B cell (primary cell): ENCODE results near the gene C9orf72. TPM values are rescaled to one million over a fixed set of nuclear protein-coding genes. Genes with fewer than 3 reads are reported as not detected.

ENCODE experiments used
- ATAC-seq: fragments of 200-7000 bp; cut with Tn5 transposase; one replicate; pipeline ENCODE4 v1.10.0; 2021; ENCODE audit warnings: low read depth, mild to moderate bottlenecking, moderate number of reproducible peaks, moderate library complexity
- CTCF ChIA-PET: fragments of 350-600 bp; sonication (Branson Sonifier 250); formaldehyde crosslinking; loops from one replicate; lab custom pipeline; 2021; ENCODE audit warnings: antibody characterized with exemption, inconsistent platforms; lab: Charles Lee
- POLR2A ChIA-PET: fragments of 350-600 bp; sonication (Branson Sonifier 250); formaldehyde crosslinking; loops from one replicate; lab custom pipeline; 2021; ENCODE audit warnings: antibody characterized with exemption; lab: Charles Lee
- DNase-seq: peaks from one replicate; pipeline ENCODE4 v3.0.0; 2013
- H2AFZ ChIP-seq: 2 replicates; pipeline ENCODE4 v1.6.1; 2012; ENCODE audit warnings: mild to moderate bottlenecking, low read depth, low read length; ENCODE audit not compliant: insufficient read depth, poor library complexity, severe bottlenecking
- H3K27ac ChIP-seq, 2 donors: 1 replicate in 1 of 2; 2 replicates in 1 of 2; pipeline ENCODE4 v1.5.1; 2012 to 2013; ENCODE audit warnings: low read length in 2 of 2, mild to moderate bottlenecking in 2 of 2, moderate library complexity in 1 of 2
- H3K27me3 ChIP-seq, 4 experiments: fragments of 200-600 bp in 1 of 4; sonication (generic) in 1 of 4; replicated peaks in 1 of 4; 1 replicate in 2 of 4; 2 replicates in 2 of 4; pipeline versions ENCODE4 v1.6.1 to v1.7.0; 2013 to 2016; ENCODE audit warnings: low read length in 3 of 4, mild to moderate bottlenecking in 2 of 4, mixed read lengths in 1 of 4, moderate library complexity in 1 of 4; ENCODE audit not compliant: insufficient read depth in 4 of 4, control insufficient read depth in 3 of 4; ENCODE audit errors: control extremely low read depth in 1 of 4
- H3K36me3 ChIP-seq, 2 experiments: replicated peaks in 1 of 2; 1 replicate in 1 of 2; 2 replicates in 1 of 2; pipeline versions ENCODE4 v1.6.1 to v1.7.1; 2013; ENCODE audit warnings: low read length in 1 of 2; ENCODE audit not compliant: insufficient read depth in 2 of 2, control insufficient read depth in 1 of 2; ENCODE audit errors: control extremely low read depth in 1 of 2, extremely low read depth in 1 of 2
- H3K4me1 ChIP-seq, 2 donors: fragments of 200-600 bp in 1 of 2; sonication (generic) in 1 of 2; 1 replicate in 1 of 2; 2 replicates in 1 of 2; pipeline versions ENCODE4 v1.5.1 to v1.6.1; 2013 to 2017; ENCODE audit warnings: low read length in 2 of 2; ENCODE audit not compliant: control insufficient read depth in 2 of 2, insufficient read depth in 2 of 2
- H3K4me2 ChIP-seq: replicated peaks from 2 replicates; pipeline ENCODE3; 2012; ENCODE audit warnings: mild to moderate bottlenecking, low read depth, low read length; ENCODE audit not compliant: poor library complexity, severe bottlenecking
- H3K4me3 ChIP-seq, 5 experiments: fragments of 200-600 bp in 1 of 5; sonication (generic) in 1 of 5; 1 replicate in 3 of 5; 2 replicates in 2 of 5; pipeline versions ENCODE4 v1.5.1 to v1.7.0; 2011 to 2016; ENCODE audit warnings: low read length in 4 of 5, mild to moderate bottlenecking in 4 of 5, low read depth in 2 of 5, control low read depth in 1 of 5, moderate library complexity in 1 of 5; ENCODE audit not compliant: insufficient read depth in 1 of 5; ENCODE audit errors: control extremely low read depth in 1 of 5, extremely low read depth in 1 of 5
- H3K79me2 ChIP-seq: fragments of 200-600 bp; sonication (generic); one replicate; pipeline ENCODE4 v1.6.0; 2016; ENCODE audit warnings: low read length; ENCODE audit not compliant: control insufficient read depth, insufficient read depth
- H3K9ac ChIP-seq: fragments of 200-600 bp; sonication (generic); 2 replicates; pipeline ENCODE4 v1.6.1; 2017; ENCODE audit warnings: mild to moderate bottlenecking, low read length, moderate library complexity
- H3K9me3 ChIP-seq, 3 donors: one replicate each; pipeline versions ENCODE4 v1.6.1 to v1.7.1; 2013; ENCODE audit warnings: low read length in 2 of 3; ENCODE audit not compliant: control insufficient read depth in 2 of 3, insufficient read depth in 1 of 3; ENCODE audit errors: control extremely low read depth in 1 of 3
- H4K20me1 ChIP-seq: 2 replicates; pipeline ENCODE4 v1.6.0; 2012; ENCODE audit warnings: mild to moderate bottlenecking, low read length; ENCODE audit not compliant: insufficient read depth, control insufficient read depth, poor library complexity, severe bottlenecking
- H3K27ac Mint-ChIP-seq: one replicate; pipeline ENCODE4 v1.8.0; 2021; ENCODE audit warnings: mixed read lengths
- H3K27me3 Mint-ChIP-seq: one replicate; pipeline ENCODE4 v1.8.0; 2021; ENCODE audit warnings: mixed read lengths
- H3K4me1 Mint-ChIP-seq: one replicate; pipeline ENCODE4 v1.8.0; 2021; ENCODE audit warnings: mixed read lengths
- H3K4me3 Mint-ChIP-seq: one replicate; pipeline ENCODE4 v1.8.0; 2021; ENCODE audit warnings: mixed read lengths
- H3K9me3 Mint-ChIP-seq: one replicate; pipeline ENCODE4 v1.8.0; 2022; ENCODE audit warnings: mixed read lengths; ENCODE audit not compliant: insufficient read depth
- EZH2 ChIP-seq: IDR thresholded peaks from 2 replicates; pipeline ENCODE4 v1.6.1; 2012; ENCODE audit warnings: borderline replicate concordance, low read depth, mild to moderate bottlenecking, moderate library complexity, low read length; ENCODE audit not compliant: insufficient read depth, poor library complexity, severe bottlenecking
- WGBS: methylation state at CpG from one replicate; pipeline ENCODE4 v1.1.5; 2013; ENCODE audit warnings: missing lambda C conversion rate; ENCODE audit not compliant: insufficient coverage; 5-methylcytosine and 5-hydroxymethylcytosine counted together
- intact Hi-C: fragments of 100-400 bp; cut with micrococcal nuclease; formaldehyde crosslinking; loops from one replicate; pipeline ENCODE4 v1.10.0; 2022
- polyA plus RNA-seq: library from polyadenylated mRNA; depleted of rRNA; stranded (reverse); fragments of >200 nt; gene quantifications from 2 replicates; pipeline ENCODE4 v1.2.3, GENCODE V29; 2012
- total RNA-seq, 2 donors: library from RNA; stranded (reverse); fragments of 120-200 nt in 1 of 2; gene quantifications; 1 replicate in 1 of 2; 2 replicates in 1 of 2; pipeline versions ENCODE4 v1.2.3 to v1.2.4, GENCODE V29; 2013 to 2022
- TF ChIP-seq, protein P1 (sequence below): fragments of 200-600 bp; IDR thresholded peaks from one replicate; pipeline ENCODE4 v1.8.0; 2022; ENCODE audit warnings: antibody characterized with exemption, mild to moderate bottlenecking

The C9orf72 gene
- total and polyA plus RNA-seq, 2 donors (not counting 1 experiment from before 2014, with no cell fraction given) = 18.3 to 27.6 TPM

DNA sequence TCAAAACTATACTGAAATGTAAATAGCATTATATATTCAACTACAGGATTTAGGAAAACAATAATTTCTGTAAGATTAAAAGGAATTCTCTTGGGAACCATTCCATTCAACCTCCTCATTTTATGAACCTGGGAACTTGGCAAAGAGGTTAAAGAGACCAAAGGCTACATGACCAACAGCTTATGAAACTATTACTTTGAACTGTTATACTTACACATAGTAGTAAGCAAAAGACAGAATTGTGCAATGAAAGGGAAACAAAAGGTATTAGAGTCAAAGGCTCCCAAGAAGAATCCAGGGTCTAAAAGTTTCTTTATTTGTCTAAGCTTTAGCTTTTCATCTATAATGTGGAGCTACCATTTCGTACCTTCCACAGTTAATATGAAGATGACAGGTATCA is 7.2 kb downstream of the C9orf72 start:
- no peak overlapping the region for H3K4me3 Mint-ChIP-seq
- Histone ChIP-seq H3K4me1 (peaks cover 20 to 24% of the 10 kb centered on the region in 2 donors), H4K20me1 (no peaks in the 10 kb centered on the region), H2AFZ (no peak overlapping the region), H3K9me3 (no peaks in the 10 kb centered on the region), H3K4me2 (no peak overlapping the region), H3K79me2 (peaks cover 43% of the 10 kb centered on the region), H3K36me3 (peaks cover 0 to 5% of the 10 kb centered on the region in 2 experiments), H3K27me3 (no peaks in the 10 kb centered on the region), H3K27ac (no peak overlapping the region), H3K9ac (no peak overlapping the region), H3K4me3 (no peak overlapping the region)
- TF ChIP-seq, protein P1, sequence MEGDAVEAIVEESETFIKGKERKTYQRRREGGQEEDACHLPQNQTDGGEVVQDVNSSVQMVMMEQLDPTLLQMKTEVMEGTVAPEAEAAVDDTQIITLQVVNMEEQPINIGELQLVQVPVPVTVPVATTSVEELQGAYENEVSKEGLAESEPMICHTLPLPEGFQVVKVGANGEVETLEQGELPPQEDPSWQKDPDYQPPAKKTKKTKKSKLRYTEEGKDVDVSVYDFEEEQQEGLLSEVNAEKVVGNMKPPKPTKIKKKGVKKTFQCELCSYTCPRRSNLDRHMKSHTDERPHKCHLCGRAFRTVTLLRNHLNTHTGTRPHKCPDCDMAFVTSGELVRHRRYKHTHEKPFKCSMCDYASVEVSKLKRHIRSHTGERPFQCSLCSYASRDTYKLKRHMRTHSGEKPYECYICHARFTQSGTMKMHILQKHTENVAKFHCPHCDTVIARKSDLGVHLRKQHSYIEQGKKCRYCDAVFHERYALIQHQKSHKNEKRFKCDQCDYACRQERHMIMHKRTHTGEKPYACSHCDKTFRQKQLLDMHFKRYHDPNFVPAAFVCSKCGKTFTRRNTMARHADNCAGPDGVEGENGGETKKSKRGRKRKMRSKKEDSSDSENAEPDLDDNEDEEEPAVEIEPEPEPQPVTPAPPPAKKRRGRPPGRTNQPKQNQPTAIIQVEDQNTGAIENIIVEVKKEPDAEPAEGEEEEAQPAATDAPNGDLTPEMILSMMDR = no peak
- no peak for TF ChIP-seq EZH2
- no peaks in the 10 kb centered on the region for H3K9me3 Mint-ChIP-seq
- intact Hi-C loops = no loop called here
- DNase-seq (no peak), ATAC-seq (no peak)
- ChIA-PET POLR2A (no interaction called here), CTCF (no interaction called here)
- H3K27me3 Mint-ChIP-seq = no peaks in the 10 kb centered on the region
- peaks cover 26% of the 10 kb centered on the region for H3K4me1 Mint-ChIP-seq
- no CpG with 5 or more reads among the region's 1 CpG for WGBS
- no peak overlapping the region for H3K27ac Mint-ChIP-seq

DNA sequence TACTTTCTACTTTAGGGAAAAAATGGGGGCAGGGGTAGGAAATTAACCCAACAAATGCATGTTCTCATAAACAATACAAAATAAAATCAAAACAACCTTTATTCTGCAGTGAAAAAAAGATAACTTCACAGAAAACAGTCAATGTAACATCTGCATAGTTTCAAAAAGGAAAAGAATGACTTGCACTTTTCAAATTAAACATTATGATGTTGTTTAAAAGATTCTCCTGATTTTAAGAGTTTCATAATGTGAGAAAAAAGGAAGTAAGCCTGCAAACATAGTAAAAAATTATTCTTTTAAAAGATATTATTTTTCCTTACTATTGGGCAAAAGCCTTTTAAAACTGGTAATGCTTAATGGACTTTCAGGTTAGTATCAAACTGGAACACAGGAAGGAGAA is 7.6 kb downstream of the C9orf72 start:
- CTCF ChIA-PET = interaction anchor here (2.6 kb wide), 1 partner anchor 233 kb away, joined by 9 read pairs; no protein-coding TSS in a partner anchor
- Mint-ChIP-seq H3K4me3 (no peak overlapping the region), H3K27me3 (no peaks in the 10 kb centered on the region), H3K4me1 (peaks cover 22% of the 10 kb centered on the region), H3K9me3 (no peaks in the 10 kb centered on the region), H3K27ac (no peak overlapping the region)
- DNase-seq (no peak), ATAC-seq (no peak)
- Histone ChIP-seq H3K4me3 (no peak overlapping the region), H3K4me1 (peaks cover 20 to 24% of the 10 kb centered on the region in 2 donors), H4K20me1 (no peaks in the 10 kb centered on the region), H2AFZ (no peak overlapping the region), H3K27ac (peak overlapping the region in 1 of 2 donors; percentile 71), H3K9ac (no peak overlapping the region), H3K4me2 (no peak overlapping the region), H3K36me3 (peaks cover 0 to 10% of the 10 kb centered on the region in 2 experiments), H3K27me3 (no peaks in the 10 kb centered on the region), H3K9me3 (no peaks in the 10 kb centered on the region), H3K79me2 (peaks cover 39% of the 10 kb centered on the region)
- POLR2A ChIA-PET = no interaction called here
- no peak for TF ChIP-seq EZH2
- TF ChIP-seq, protein P1 = no peak
- intact Hi-C loops = no loop called here
